CD4-positive, alpha-beta T cell treated with Interleukin-6 for 4 hours (primary cell): ENCODE measurements around the gene ATF6.

Source experiments
- DNase-seq: peaks from one replicate; pipeline ENCODE4 v3.0.0-alpha.2; 2020; ENCODE audit warnings: mixed read lengths

Gene ATF6

DNA sequence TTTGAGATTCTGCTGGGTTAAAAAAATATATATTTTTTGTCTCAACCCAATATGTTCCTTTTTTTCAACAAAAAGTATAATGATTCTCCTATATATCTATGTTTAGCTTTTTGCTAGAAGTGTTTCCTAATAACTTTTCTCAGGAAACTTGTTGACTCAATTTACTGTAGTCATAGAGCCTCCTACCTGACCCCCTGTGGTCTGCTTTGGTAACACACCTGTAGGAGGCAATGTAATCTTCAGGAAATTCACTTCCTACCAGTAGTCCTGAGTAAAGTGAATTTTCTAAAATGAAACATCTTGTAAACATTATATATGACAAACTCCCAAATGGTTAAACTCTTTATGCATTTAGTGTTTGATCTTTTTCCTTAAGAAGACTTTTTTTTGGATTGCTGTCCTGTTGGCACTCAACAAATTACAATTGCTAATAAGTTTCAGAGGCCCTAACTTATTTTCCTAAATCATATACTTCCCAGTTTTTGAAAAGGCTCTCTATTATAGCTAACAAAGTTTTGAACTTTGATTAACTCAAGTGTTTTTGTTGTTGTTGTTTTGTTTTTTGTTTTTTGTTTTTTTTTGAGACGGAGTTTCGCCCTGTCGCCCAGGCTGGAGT is 139.3 kb downstream of the ATF6 start:
- DNase-seq, result peak; percentile 40

DNA sequence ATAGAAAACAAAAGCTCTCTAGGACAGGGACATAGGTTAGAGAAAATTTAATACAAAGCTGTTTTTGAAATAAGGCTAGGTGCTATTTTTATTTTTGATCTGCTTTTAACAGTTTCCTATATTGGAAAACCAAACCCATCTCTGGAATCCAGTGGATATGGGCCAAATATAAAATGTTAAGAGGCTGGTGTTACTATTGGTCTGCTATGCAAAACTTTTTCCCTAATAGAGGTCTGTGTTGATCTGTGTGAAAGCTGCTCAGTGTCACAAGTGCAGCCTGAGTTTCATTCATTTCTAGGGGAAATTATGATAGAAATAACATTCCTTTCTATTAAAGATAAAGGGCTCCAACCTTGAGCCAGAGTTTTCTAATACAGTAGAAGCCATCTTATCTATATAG is 141.1 kb downstream of the ATF6 start:
- no peak for DNase-seq

DNA sequence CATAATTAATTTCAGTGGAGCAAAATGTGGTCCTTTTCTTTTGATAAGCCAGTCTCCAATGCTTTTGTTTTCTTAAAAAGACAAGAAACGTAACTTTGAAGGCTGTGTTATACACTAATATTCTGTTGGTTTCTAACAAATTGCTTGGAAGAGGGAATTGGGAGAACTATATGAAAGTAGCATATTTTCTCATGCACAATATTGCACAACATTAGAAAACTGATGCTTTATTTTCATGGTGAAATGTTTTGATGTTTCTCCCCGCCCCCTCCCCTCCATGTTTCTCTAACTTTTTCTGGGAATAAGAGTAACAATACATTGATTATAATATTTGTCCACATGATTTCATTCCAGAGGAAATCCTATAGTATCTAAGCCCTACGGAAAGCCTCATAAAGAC is 142.1 kb downstream of the ATF6 start:
- no peak for DNase-seq

DNA sequence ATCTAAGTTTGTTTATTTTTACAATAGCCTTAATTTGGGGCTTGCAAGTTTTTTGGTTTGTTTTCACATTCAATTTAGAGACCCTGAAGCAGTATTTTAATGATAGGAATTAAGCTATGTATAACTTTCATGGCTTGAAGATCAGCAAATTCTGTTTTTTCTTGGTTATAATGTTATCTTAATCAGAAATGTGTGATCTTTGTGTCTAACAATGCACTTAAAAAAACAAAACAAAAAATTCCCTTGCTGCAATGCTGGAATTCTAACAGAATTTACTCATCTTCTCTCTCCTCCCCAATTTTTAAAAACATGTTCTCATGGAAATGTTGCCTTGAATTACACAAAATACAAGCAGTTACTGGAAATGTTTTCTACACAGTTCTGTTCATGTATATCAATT is 144.5 kb downstream of the ATF6 start:
- DNase-seq, result no peak

DNA sequence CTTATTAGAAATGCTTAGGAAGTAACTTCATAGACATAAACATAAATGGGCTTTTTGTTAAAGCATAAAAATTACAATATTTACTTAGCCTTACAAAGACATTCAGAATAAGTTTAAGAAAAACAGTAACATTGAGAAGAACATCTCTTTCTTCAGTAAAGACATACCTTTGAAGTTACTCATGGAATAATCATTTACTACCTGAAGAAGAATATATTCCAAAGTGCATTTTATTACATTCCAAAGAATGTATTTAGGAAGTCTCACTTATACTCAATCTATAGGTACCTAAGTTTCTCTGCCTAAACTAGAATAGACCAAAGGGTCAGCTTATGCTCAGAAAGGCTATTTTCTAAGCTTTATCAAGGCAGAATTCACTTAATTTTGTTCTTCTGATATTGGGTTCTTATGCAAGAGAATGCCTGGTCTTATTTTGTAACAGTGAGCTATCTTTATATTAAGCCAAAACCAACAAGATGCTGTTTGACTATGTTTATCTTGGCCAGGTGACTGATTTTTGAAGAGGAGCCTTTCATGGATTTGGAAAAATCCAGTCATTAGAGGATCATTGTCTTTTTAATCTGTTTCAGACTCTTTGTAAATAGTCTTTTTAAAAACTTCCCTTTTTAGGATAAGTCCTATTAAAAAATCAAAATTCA is 147.5 kb downstream of the ATF6 start:
- DNase-seq, result no peak

DNA sequence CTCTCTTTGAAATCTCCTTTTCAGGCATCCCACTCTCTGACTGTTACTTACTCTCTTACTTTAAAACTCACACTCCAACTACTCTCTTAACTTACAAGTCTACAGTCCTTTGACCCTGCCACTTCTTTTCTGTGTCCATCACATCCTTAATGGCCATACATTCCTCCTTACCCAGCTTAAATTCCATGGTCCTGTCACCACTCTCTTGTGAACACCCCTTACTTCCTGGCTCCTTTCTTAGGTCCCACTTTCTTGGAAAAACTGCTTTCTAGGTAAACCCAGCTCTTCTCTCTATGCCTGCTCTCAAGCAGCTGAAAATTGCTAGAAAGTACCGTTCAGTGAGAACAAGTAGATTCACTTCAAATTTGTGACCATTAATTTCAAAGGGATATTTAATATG is 148.5 kb downstream of the ATF6 start:
- no peak for DNase-seq

DNA sequence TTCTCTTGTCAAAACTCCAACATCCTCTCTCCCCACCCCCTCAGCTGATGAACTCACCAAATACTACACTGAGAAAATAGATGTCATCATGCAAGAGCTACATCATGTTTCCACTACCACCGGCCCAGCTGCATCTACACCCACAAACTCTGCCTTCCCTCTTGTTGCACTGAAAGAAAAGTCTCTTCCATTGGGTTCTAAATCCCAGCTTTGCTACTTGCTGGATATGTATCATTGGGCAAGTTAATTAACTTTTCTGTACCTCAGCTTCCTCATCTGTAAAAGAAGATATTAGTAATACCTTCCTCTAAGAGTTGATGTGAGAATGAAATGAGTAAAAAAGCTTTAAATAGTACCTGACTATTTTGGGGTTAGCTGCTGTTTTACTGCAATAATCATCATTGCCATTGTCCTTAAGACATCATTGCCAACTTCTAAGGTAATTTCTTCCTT is 149.0 kb downstream of the ATF6 start:
- no peak for DNase-seq

DNA sequence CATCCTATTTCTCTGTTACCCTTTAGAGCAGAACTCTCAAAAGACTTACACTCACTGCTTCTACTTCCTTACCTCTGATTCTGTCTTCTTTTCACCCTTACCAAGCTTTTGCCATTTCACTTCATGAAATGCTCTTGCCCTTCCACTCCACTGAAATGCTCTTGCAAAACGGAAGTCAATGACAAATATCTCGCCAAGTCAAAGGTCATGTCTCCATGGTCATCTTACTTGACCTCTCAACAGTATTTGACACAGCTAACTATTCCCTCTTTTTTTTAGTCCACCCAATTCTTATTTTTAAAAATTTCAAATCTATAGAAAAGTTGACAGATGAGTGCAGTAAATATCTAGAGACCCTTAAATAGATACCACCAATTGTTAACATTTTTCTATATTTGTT is 149.9 kb downstream of the ATF6 start:
- DNase-seq, result no peak

DNA sequence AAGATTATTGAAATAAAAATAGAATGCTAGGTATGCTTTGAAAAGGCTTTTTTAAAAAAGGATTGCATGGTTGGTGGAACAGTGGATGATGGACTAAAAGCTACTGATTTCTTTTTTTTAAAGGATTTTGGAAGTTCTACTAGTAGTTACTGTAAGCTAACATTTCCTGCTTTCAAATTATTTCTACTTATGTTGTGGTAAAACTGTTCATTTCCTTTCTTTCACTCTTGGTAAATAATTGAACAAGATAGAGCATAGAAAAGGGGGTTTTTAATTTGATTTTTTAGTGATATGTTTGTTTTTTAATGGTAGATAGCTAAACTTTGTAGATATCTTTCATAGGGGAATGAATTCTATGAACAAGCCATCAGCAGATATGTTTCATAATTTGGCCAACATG is 153.1 kb downstream of the ATF6 start:
- DNase-seq, result no peak

DNA sequence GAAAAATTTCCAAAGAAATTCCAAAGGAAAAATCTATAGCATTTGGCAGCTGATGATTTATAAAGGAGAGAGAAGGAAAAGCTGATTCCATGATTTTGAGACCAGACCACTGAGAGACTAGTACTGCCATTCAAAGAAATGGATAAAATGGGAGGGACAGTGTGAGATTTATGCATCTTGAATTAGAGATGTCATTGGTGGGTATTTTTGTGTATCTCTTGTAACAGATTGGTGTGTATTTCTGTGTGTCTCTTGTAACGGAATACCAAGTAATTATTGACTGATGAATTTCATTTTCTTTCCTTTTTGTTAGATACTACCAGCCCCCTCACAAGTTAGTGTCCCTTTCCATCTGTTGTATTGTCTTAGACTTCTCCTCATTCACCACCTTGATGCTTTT is 155.4 kb downstream of the ATF6 start:
- DNase-seq, result no peak

DNA sequence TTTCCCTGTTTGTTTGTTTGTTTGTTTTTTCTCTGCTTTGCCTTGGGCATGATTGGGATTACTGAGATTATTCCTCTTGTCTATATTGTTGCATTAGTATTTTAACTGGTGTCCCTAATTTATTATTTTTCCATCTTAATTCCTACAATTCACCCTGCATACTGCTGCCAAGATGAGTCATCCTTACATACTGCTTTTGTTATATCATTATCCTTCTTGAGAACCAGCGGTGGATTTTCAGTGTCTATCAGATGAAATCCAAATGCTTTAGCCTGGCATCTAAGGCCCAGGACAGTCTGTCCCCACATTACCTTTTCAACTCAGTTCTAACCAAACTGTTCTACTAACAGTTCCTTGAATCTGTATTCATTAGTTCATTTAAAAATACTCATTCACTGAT is 155.9 kb downstream of the ATF6 start:
- DNase-seq, result no peak

DNA sequence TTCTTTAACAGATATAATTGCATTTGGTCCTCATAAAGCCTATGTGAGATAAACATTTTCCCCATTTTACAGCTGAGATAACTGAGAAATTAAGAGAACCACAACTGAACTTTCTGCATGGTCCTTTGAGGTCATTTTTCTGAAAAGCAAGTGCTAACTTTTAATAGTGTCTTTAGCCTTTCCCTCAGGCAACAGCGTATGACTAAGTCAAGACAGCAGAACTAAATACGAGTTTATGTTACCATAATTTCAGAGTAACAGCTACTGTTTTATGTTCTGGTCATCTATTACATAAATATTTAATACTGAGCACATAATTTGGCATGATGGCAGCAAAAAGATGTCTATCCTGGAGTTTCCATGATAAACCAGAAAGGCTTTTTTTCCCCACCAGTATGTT is 161.9 kb downstream of the ATF6 start:
- DNase-seq, result no peak

DNA sequence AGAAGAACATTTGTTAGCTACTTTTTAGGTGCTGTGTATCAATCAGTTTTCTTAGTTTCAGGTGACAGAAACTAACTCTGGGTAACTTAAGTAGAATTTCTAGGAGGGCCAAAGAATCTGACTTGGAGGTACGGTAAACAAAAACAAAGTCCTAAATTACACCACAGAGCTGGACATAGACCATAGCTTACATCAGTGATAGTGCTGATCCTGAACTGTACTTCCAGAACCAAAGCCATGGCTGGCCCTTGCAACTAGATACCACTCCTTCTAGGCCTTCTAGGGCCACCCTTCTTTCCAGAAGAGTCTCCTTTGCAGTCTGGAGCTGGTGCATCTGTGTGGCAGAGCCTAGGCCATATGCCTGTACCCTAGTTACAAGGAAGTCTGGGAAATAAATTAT is 163.0 kb downstream of the ATF6 start:
- DNase-seq, result no peak

DNA sequence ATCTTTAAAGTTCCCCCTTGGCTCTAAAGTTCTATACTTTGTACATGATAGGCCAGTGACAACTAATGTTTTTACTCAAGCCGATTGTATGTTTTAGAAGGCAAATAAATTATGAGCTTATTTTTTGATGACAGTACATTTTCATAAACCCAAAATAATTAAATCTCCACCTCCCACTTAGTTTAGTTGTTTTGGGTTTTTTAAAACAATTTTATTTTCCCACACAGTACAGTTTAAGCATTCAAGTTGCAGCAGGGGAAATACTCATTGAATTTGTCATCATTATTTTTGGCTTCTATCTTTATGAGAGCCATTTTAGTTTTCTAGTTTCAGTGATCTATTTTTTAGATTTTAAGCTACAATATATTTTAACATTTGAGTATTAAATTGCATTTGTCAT is 163.9 kb downstream of the ATF6 start:
- no peak for DNase-seq

DNA sequence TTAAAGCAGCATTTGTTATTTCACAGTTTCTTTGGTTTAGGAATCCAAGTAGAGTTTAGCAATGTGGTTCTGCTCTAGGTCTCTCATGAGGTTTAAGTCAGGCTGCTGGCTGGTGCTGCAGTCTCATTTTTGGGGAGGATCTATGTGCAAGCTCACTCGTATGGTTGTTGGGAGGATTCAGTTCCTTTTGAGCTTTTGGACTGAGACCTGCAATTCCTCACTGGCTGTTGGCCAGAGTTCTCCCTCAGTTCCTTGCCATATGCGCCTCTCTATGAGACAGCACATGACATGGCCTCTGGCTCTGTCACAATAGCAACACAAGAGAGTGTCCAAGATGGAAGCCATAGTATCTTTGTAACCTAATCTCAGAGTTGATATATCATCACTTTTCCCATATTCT is 166.5 kb downstream of the ATF6 start:
- DNase-seq, result no peak

DNA sequence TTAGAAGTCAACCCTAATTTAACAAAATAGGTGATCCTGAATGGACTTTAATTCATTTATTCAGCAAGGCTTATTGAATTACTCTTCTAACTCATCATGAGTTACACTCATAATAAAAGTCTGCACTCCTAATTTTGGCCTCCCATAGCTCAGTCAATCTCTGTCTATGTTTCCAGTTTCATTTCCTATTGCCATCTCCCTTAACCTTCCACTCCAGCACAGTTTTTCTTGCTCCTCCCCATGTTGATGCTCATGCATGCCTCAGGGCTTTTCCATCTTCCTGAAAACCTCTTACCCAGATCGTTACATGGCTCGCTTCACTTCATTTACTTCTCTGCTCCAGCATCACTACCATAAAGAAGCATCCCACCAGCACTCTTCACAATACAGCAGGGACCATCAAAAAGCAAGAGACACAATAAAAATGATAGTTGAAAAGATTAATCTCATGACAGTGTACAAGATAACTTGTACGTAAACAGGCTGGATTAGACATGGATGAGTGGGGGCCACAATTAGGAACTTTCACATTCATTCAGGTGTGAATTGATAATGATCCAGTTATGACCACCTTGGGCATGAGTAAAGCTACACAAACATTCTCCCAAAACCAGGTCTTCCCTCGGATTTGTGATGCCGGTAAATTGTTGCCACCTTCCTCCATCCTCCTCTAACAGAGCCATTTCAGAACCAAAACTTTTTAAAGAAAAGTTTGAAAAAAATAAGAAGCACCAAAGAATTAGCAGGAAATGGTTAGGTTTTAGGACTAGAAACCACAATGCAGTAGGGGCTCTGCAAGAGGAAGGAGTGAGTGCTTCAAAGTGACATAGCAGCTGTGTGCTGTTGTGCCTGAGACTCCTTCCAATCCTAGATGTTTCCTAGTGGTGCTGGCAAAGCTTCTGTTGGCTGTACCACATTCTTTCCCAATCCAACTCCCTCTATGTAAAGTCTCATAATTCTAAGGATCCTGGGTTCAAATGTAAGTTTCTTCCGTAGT is 167.8 kb downstream of the ATF6 start:
- peak; percentile 32 for DNase-seq

DNA sequence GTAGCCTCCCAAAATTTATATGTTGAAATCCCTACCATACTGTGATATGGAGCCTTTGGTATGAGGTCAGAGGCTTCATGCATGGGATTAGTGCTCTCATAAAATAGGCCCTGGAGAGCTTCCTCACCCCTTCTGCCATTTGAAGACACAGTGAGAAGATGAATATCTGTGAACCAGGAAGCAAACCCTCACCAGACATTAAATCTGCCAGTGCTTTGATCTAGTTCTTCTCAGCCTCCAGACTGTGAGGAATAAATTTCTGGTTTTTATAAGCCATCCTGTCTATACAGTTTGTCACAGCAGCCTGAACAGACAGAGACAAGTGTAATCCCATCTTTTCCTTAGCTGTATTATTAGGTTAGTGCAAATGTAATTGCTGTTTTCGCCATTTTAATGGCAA is 169.1 kb downstream of the ATF6 start:
- peak; percentile 5 for DNase-seq

DNA sequence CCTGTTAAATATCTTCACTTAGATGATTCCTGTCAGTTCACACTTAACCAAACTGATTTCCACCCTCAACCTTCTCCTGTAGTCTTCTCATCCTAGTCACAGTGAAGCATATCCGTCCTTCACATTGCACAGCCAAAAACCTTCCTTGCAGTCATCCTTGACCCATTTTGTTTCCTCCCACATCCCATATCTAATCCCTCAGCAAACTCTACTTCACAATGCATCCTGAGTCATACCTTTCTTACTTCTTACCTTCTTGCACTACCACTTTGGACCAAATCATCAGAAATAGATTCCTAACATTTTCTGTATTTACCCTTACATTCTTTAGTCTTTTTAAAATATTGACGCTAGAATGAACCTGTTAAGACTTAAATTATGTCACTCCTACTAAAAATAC is 170.7 kb downstream of the ATF6 start:
- DNase-seq, result no peak

DNA sequence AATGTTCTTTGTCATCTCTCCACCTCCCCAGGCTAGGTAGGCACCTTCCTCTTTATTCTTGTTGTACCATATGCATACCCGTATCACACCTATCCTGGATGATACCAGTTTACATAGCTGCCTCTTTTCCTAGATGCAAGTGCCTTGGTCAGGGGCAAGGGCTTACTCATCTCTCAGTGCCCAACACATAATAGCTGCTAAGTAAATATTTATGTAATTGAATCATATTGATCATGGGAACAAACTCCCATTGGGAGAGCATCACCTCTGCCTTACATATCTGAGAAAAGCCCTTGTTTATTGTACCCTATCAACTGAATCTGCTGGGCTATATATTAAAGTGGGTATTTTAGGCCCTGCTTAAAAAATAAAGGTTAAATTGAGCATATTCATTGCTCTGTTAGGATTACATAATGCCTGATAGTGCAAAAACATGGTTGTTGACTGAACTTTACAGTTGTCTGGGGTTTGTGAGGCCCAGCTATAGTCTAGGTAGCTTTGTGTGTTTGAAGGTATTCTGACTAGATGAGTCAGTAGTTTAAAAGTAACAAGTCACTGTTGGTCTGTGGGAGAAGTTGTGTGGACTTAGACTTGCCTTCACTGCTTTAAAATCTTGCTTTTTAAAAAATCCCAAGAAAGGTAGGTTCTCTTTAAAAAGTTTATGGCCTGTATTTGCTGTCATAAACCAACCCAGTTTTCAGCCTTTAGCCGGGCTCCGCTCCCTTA is 174.9 kb downstream of the ATF6 start:
- DNase-seq, result no peak

DNA sequence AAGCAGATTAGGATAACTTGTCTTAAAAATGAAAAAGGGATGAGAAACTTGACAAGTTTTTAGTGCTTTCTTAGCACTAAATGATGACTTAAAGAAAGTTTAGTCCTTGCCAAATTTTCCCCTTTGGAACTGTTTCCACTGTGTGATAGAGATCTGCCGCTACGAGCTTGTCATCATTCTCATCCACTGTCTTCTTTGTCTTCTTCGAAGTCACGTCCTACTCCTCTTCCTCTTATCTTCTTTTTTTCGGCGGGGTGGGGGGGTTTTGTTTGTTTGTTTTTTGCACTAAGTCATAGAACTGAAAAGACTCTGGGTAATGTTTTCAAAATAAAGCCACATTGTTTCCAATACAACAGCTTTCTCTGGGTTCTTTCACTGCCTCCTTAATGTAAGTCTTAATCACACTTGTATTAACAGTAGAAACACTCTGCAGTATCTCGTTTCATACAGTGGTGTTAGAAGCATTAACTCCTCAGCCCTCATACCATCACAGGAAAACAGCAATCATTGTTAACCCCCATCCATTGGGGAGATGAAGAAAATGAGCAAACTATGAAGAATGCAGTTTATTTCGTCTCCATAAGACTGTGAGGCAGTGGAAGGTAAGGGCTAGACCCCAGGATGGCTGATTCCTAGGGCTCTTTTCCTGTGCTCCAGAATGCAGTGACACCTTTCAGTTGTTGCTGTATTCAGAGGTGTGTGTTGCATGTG is 175.8 kb downstream of the ATF6 start:
- DNase-seq, result no peak

DNA sequence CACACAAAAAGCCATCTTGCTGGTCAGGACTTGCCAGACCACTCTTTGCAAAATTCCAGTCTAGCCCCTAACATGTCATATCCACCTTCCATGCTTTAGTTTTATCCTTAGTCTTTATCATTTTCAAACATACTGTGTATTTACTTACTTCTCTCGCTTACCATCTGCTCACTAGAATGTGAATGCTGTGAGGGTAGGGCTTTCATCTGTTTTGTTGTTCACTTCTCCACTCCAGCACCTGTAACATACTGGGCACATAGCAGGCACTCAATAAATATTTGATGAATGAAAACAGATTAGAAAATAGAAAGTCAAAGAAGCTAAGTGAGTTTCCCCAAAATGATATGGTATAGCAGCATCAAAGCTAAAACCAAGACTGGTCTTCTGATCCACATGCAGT is 177.6 kb downstream of the ATF6 start:
- no peak for DNase-seq

DNA sequence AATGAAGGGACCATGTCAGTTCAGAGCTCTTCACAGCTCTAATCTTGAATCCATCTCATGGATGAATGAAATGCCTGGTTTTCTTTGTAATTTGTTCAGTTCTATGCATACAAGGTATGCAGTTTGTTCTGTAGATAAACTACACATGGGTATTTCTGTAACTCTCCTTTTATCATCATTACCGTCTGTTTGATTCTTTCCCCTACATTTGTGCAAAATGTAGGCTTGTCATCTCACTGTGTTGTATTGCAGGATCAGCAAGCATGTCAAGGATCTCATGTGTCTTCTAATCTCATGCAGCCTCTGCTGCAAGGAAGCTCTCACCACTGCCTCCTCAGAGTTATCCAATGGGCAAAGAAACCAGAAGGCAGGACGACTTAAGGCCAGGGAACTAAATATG is 178.3 kb downstream of the ATF6 start:
- no peak for DNase-seq
